Uterus (tissue), 2 donors: Measurements from ENCODE around the gene RBBP8.

Source experiments
- CTCF ChIP-seq, 4 experiments: fragments of 200-600 bp in 2 of 4; fragments of 450-650 bp in 2 of 4; sonication (generic) in 2 of 4; IDR thresholded peaks; one replicate each; pipeline ENCODE4 v1.5.1; 2016 to 2019; ENCODE audit warnings: antibody characterized with exemption in 4 of 4, mild to moderate bottlenecking in 2 of 4, moderate library complexity in 1 of 4
- POLR2A ChIP-seq, 2 donors: fragments of 450-650 bp; IDR thresholded peaks; one replicate each; pipeline ENCODE4 v1.6.1; 2016; ENCODE audit warnings: antibody characterized with exemption in 2 of 2, mild to moderate bottlenecking in 1 of 2, moderate library complexity in 1 of 2

GRCh38 chr18:23068570-23069310, 135.6 kb downstream of the RBBP8 start:
- no peak for TF ChIP-seq POLR2A (IDR thresholded peaks at IDR 0.05)
- TF ChIP-seq CTCF (IDR thresholded peaks at IDR 0.05) = no peak
